ENCODE measurements around the gene HMGA1.
A peak's percentile ranks its signal among the peaks of the same experiment; 100 is the strongest.

HMGA1 gene

GRCh38 chr6:34236443-34237315, at the start of gene HMGA1:
Gene HMGA1, plus strand, starts transcription at chr6:34236873. Its CDS starts 3,908 bp downstream, at chr6:34240781.
- peak; percentile 73 for DNase-seq

- DNase-seq, result peak; percentile 44
Observed at GRCh38 chr6:34189806-34190503, 46.7 kb upstream of the HMGA1 start.

- DNase-seq, result no peak
Observed at GRCh38 chr6:34190504-34191122, 46.1 kb upstream of the HMGA1 start.

GRCh38 chr6:34194772-34195171, 41.9 kb upstream of the HMGA1 start:
- no peak for DNase-seq

- DNase-seq, result no peak
Observed at GRCh38 chr6:34195726-34196115, 41.0 kb upstream of the HMGA1 start.

- peak; percentile 25 for DNase-seq
Observed at GRCh38 chr6:34196116-34196832, 40.4 kb upstream of the HMGA1 start.

GRCh38 chr6:34196833-34197195, 39.9 kb upstream of the HMGA1 start:
- no peak for DNase-seq

- DNase-seq, result no peak
Observed at GRCh38 chr6:34200340-34200971, 36.2 kb upstream of the HMGA1 start.

GRCh38 chr6:34201455-34202107, 35.1 kb upstream of the HMGA1 start:
- no peak for DNase-seq

- no peak for DNase-seq
Observed at GRCh38 chr6:34202329-34203201, 34.1 kb upstream of the HMGA1 start.

- DNase-seq, result no peak
Observed at GRCh38 chr6:34204693-34205092, 32.0 kb upstream of the HMGA1 start.

GRCh38 chr6:34205466-34205865, 31.2 kb upstream of the HMGA1 start:
- no peak for DNase-seq

GRCh38 chr6:34205916-34206315, 30.8 kb upstream of the HMGA1 start:
- DNase-seq, result no peak

GRCh38 chr6:34206726-34207125, 29.9 kb upstream of the HMGA1 start:
- no peak for DNase-seq

GRCh38 chr6:34207695-34208443, 28.8 kb upstream of the HMGA1 start:
- no peak for DNase-seq

- DNase-seq, result no peak
Observed at GRCh38 chr6:34213772-34214171, 22.9 kb upstream of the HMGA1 start.

- no peak for DNase-seq
Observed at GRCh38 chr6:34218691-34219090, 18.0 kb upstream of the HMGA1 start.

- no peak for DNase-seq
Observed at GRCh38 chr6:34223381-34223955, 13.2 kb upstream of the HMGA1 start.

- DNase-seq, result peak; percentile 75
Observed at GRCh38 chr6:34223956-34224940, 12.4 kb upstream of the HMGA1 start.
